ENCODE results near the gene WBP1. TPM values are rescaled to one million over a fixed set of nuclear protein-coding genes. Genes with fewer than 3 reads are reported as not detected.

The WBP1 gene
- polyA plus RNA-seq (2011; rRNA removed) = 62.6 and 86.3 TPM in 2 replicates
- polyA plus RNA-seq (2012; cell fraction: cytosol; rRNA removed) = 121 and 139 TPM in 2 replicates
- 262 and 283 TPM in 2 replicates for polyA plus RNA-seq (2012; cell fraction: nucleus; rRNA removed)
- 49.1 to 67.0 TPM (median 59.0 TPM) in 3 replicates for polyA plus RNA-seq (2017; fragmentation: RNase III; extraction: RNeasy Plus Mini Kit Qiagen cat#74134 plus additional on column Dnase treatment)
- 51.6 and 62.6 TPM in 2 replicates for polyA minus RNA-seq (2011; rRNA and poly(A)+ RNA removed)

DNA sequence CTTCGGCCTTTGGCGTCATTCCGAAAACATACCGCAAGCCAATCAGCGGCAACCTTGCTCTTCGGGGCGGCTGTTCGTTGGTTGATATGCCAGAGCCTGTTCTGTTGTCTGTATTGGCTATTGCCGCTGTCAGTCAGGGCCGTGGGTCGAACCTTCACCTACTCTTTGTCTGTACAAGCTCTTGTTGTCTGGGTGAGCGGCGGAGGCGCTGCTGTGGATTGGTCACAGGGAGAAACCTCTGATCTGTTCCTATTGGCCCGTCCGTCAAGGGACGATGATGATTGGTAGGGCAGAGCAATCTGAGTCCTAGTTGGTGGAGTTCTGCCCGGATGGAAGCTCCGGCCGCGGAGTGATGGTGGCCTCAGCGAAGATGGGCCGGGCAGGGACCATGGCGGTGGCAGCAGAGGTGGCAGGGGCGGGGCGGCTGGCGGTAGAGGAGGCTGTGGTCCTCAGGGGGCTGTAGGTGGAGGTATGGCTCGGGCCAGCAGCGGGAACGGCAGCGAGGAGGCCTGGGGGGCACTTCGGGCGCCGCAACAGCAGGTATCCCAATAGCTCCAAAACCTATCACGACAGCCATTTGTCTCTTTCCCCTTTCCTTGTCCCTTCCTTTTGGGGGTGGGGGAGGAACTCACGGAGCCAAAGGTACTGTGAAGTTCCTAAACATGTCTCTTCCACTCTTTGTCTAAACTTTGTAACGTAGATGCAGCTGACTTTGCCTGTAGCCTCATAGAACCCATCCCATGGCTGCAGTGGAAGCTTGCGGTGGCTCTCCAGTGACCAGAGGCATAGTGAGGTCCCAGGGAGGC lies at the start of gene WBP1:
Gene WBP1, plus strand, starts transcription at position 307 of the 806 bp plus-strand sequence. Its CDS starts 165 bp downstream, at position 472.
- FAIRE-seq (peak; percentile 98), ATAC-seq (peak; percentile 80 to 92), DNase-seq (ENCODE audit: low read depth in 1 of 2, low spot score in 1 of 2) (peak; percentile 99 to 100)
- Histone ChIP-seq H3K4me3 (peak within 1 kb of the TSS; percentile 70), H3K4me1 (peaks cover 25% of the 10 kb centered on the region), H3K9me3 (no peaks in the 10 kb centered on the region), H3K27ac (peak within 1 kb of the TSS; percentile 87 to 92), H3K4me2 (peak within 1 kb of the TSS; percentile 85)
- ChIA-PET POLR2A (interaction anchor here (0.6 to 3.3 kb wide), 13 partner anchors 10 to 721 kb away, joined by 3 to 37 read pairs (median 6); partner anchors contain the start of genes AUP1, C2orf81, CCDC142 and HTRA2), CTCF (interaction anchor here (1.3 to 2.3 kb wide), 4 partner anchors 18 to 129 kb away, joined by 5 to 8 read pairs (median 6); partner anchors contain the start of genes CCDC142 and TTC31)
- WGBS (ENCODE audit: missing lambda C conversion rate) = 5% methylated on average over 38 of the region's 38 CpGs
- TF ChIP-seq PHF8 (IDR thresholded peaks at IDR 0.05; ENCODE audit: borderline replicate concordance, low read depth) (peak; percentile 57; the same call in 1 of the 2 replicates), CBX8 (IDR thresholded peaks at IDR 0.05) (no peak), CHD2 (IDR thresholded peaks at IDR 0.05; ENCODE audit: low read length, partially characterized antibody) (peak; percentile 16), ZNF302 (CRISPR knock-in tag; IDR thresholded peaks at IDR 0.05) (no peak), ZSCAN20 (CRISPR knock-in tag; IDR thresholded peaks at IDR 0.05) (no peak), CEBPB (IDR thresholded peaks at IDR 0.05) (no peak), RAD21 (conservative IDR thresholded peaks at IDR 0.05 in 1 of 2, IDR thresholded peaks at IDR 0.05 in 1 of 2) (no peak), ZC3H11A (IDR thresholded peaks at IDR 0.05) (no peak), RFX5 (IDR thresholded peaks at IDR 0.05) (peak; percentile 81), EHF (CRISPR knock-in tag; IDR thresholded peaks at IDR 0.05) (0 out of 2 replicates have a peak, but pooled peaks have one; percentile 71), RNF2 (IDR thresholded peaks at IDR 0.05; ENCODE audit: borderline replicate concordance, low read depth) (no peak), HOXA7 (CRISPR knock-in tag; IDR thresholded peaks at IDR 0.05) (peak; percentile 48; the same call in 1 of the 2 replicates), HDAC2 (IDR thresholded peaks at IDR 0.05) (no peak), CBX2 (IDR thresholded peaks at IDR 0.05; ENCODE audit: borderline replicate concordance, low read depth) (no peak), JUN (IDR thresholded peaks at IDR 0.05) (peak; percentile 31 to 33; a peak in 2 of 5 replicates), POLR2A (IDR thresholded peaks at IDR 0.05; ENCODE audit: low read length) (peak; percentile 49), HOXB13 (CRISPR knock-in tag; IDR thresholded peaks at IDR 0.05; ENCODE audit: low read depth) (peak; percentile 76; the same call in 1 of the 2 replicates), HOXB5 (CRISPR knock-in tag; IDR thresholded peaks at IDR 0.05) (peak; percentile 94)
- TF ChIP-seq, protein P1, sequence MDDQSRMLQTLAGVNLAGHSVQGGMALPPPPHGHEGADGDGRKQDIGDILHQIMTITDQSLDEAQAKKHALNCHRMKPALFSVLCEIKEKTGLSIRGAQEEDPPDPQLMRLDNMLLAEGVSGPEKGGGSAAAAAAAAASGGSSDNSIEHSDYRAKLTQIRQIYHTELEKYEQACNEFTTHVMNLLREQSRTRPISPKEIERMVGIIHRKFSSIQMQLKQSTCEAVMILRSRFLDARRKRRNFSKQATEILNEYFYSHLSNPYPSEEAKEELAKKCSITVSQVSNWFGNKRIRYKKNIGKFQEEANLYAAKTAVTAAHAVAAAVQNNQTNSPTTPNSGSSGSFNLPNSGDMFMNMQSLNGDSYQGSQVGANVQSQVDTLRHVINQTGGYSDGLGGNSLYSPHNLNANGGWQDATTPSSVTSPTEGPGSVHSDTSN (IDR thresholded peaks at IDR 0.05) = peak; percentile 99
- TF ChIP-seq, protein P2, sequence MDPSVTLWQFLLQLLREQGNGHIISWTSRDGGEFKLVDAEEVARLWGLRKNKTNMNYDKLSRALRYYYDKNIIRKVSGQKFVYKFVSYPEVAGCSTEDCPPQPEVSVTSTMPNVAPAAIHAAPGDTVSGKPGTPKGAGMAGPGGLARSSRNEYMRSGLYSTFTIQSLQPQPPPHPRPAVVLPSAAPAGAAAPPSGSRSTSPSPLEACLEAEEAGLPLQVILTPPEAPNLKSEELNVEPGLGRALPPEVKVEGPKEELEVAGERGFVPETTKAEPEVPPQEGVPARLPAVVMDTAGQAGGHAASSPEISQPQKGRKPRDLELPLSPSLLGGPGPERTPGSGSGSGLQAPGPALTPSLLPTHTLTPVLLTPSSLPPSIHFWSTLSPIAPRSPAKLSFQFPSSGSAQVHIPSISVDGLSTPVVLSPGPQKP (IDR thresholded peaks at IDR 0.05; ENCODE audit: low read depth, low read length) = no peak
- TF ChIP-seq, protein P3, sequence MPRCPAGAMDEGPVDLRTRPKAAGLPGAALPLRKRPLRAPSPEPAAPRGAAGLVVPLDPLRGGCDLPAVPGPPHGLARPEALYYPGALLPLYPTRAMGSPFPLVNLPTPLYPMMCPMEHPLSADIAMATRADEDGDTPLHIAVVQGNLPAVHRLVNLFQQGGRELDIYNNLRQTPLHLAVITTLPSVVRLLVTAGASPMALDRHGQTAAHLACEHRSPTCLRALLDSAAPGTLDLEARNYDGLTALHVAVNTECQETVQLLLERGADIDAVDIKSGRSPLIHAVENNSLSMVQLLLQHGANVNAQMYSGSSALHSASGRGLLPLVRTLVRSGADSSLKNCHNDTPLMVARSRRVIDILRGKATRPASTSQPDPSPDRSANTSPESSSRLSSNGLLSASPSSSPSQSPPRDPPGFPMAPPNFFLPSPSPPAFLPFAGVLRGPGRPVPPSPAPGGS (IDR thresholded peaks at IDR 0.05) = peak; percentile 19; the same call in 1 of the 3 replicates
- TF ChIP-seq, protein P4, sequence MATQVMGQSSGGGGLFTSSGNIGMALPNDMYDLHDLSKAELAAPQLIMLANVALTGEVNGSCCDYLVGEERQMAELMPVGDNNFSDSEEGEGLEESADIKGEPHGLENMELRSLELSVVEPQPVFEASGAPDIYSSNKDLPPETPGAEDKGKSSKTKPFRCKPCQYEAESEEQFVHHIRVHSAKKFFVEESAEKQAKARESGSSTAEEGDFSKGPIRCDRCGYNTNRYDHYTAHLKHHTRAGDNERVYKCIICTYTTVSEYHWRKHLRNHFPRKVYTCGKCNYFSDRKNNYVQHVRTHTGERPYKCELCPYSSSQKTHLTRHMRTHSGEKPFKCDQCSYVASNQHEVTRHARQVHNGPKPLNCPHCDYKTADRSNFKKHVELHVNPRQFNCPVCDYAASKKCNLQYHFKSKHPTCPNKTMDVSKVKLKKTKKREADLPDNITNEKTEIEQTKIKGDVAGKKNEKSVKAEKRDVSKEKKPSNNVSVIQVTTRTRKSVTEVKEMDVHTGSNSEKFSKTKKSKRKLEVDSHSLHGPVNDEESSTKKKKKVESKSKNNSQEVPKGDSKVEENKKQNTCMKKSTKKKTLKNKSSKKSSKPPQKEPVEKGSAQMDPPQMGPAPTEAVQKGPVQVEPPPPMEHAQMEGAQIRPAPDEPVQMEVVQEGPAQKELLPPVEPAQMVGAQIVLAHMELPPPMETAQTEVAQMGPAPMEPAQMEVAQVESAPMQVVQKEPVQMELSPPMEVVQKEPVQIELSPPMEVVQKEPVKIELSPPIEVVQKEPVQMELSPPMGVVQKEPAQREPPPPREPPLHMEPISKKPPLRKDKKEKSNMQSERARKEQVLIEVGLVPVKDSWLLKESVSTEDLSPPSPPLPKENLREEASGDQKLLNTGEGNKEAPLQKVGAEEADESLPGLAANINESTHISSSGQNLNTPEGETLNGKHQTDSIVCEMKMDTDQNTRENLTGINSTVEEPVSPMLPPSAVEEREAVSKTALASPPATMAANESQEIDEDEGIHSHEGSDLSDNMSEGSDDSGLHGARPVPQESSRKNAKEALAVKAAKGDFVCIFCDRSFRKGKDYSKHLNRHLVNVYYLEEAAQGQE (IDR thresholded peaks at IDR 0.05) = no peak
- TF ChIP-seq, protein P5, sequence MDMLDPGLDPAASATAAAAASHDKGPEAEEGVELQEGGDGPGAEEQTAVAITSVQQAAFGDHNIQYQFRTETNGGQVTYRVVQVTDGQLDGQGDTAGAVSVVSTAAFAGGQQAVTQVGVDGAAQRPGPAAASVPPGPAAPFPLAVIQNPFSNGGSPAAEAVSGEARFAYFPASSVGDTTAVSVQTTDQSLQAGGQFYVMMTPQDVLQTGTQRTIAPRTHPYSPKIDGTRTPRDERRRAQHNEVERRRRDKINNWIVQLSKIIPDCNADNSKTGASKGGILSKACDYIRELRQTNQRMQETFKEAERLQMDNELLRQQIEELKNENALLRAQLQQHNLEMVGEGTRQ (IDR thresholded peaks at IDR 0.05) = no peak
- TF ChIP-seq, protein P6, sequence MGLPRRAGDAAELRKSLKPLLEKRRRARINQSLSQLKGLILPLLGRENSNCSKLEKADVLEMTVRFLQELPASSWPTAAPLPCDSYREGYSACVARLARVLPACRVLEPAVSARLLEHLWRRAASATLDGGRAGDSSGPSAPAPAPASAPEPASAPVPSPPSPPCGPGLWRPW (IDR thresholded peaks at IDR 0.05) = no peak
- TF ChIP-seq, protein P7, sequence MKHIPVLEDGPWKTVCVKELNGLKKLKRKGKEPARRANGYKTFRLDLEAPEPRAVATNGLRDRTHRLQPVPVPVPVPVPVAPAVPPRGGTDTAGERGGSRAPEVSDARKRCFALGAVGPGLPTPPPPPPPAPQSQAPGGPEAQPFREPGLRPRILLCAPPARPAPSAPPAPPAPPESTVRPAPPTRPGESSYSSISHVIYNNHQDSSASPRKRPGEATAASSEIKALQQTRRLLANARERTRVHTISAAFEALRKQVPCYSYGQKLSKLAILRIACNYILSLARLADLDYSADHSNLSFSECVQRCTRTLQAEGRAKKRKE (CRISPR knock-in tag; IDR thresholded peaks at IDR 0.05; ENCODE audit: low read depth) = peak; percentile 85
- TF ChIP-seq, protein P8, sequence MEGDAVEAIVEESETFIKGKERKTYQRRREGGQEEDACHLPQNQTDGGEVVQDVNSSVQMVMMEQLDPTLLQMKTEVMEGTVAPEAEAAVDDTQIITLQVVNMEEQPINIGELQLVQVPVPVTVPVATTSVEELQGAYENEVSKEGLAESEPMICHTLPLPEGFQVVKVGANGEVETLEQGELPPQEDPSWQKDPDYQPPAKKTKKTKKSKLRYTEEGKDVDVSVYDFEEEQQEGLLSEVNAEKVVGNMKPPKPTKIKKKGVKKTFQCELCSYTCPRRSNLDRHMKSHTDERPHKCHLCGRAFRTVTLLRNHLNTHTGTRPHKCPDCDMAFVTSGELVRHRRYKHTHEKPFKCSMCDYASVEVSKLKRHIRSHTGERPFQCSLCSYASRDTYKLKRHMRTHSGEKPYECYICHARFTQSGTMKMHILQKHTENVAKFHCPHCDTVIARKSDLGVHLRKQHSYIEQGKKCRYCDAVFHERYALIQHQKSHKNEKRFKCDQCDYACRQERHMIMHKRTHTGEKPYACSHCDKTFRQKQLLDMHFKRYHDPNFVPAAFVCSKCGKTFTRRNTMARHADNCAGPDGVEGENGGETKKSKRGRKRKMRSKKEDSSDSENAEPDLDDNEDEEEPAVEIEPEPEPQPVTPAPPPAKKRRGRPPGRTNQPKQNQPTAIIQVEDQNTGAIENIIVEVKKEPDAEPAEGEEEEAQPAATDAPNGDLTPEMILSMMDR (IDR thresholded peaks at IDR 0.05) = no peak
